Measurements from ENCODE around the gene FAM13A.

DNA sequence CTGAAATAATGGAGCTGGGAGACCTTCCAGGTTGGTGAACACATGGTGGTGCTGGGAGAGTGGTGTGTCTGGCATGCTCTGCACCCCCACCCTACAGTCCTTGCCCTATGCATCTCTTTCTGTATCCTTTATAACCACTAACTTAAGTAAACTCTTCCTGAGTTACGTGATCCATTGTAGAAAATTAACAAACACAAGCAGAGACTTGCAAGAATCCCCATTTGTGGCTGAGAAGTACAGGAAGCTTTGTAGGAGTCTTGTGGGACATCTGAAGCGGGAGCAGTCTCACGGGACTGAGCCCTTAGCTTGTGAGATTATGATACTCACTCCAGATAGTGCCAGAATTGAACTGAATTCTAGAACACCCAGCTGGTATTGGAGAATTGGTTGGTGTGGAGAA is 14.3 kb upstream of the FAM13A start:
- TF ChIP-seq, protein P1, sequence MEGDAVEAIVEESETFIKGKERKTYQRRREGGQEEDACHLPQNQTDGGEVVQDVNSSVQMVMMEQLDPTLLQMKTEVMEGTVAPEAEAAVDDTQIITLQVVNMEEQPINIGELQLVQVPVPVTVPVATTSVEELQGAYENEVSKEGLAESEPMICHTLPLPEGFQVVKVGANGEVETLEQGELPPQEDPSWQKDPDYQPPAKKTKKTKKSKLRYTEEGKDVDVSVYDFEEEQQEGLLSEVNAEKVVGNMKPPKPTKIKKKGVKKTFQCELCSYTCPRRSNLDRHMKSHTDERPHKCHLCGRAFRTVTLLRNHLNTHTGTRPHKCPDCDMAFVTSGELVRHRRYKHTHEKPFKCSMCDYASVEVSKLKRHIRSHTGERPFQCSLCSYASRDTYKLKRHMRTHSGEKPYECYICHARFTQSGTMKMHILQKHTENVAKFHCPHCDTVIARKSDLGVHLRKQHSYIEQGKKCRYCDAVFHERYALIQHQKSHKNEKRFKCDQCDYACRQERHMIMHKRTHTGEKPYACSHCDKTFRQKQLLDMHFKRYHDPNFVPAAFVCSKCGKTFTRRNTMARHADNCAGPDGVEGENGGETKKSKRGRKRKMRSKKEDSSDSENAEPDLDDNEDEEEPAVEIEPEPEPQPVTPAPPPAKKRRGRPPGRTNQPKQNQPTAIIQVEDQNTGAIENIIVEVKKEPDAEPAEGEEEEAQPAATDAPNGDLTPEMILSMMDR (IDR thresholded peaks at IDR 0.05) = no peak
- no peak for TF ChIP-seq POLR2A (IDR thresholded peaks at IDR 0.05)
